GM19351 (cell line): Measurements from ENCODE around the gene COL7A1.

Source experiments
- ATAC-seq: cut with Tn5 transposase; IDR thresholded peaks from one replicate; pipeline ENCODE4 v1.9.1; 2021; ENCODE audit warnings: mild to moderate bottlenecking, moderate library complexity; ENCODE audit not compliant: unreplicated experiment

COL7A1 gene

GRCh38 chr3:48595075-48595525, at the start of gene COL7A1:
COL7A1 (minus strand) TSS chr3:48595329; CDS start chr3:48595159, 170 bp downstream.
- no peak for ATAC-seq

DNA sequence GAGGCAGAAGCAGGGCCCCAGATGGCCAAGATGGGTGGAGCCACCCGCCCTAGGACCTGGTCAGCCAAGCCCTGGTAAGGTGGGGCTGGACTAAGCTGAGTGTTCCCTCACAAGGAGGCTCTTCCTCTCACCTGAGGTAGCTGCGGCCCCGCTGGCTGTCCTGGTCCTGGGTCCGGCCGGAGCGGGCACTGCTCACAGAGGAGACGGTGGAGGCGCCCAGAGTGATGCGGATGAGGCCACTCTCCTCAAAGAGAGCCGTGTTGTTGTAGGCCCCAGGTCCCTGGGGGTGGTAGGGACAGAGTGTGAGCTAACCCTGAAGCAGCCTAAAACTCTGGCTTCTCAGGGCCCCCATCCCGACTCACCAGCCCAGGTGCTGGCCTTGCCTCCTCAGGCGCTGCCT, 47.5 kb upstream of the COL7A1 start:
- no peak for ATAC-seq

GRCh38 chr3:48641396-48641795, 46.3 kb upstream of the COL7A1 start:
- ATAC-seq = no peak

- no peak for ATAC-seq
Measured at GRCh38 chr3:48639944-48640606, 44.9 kb upstream of the COL7A1 start.

GRCh38 chr3:48637305-48637704, 42.2 kb upstream of the COL7A1 start:
- ATAC-seq = no peak

DNA sequence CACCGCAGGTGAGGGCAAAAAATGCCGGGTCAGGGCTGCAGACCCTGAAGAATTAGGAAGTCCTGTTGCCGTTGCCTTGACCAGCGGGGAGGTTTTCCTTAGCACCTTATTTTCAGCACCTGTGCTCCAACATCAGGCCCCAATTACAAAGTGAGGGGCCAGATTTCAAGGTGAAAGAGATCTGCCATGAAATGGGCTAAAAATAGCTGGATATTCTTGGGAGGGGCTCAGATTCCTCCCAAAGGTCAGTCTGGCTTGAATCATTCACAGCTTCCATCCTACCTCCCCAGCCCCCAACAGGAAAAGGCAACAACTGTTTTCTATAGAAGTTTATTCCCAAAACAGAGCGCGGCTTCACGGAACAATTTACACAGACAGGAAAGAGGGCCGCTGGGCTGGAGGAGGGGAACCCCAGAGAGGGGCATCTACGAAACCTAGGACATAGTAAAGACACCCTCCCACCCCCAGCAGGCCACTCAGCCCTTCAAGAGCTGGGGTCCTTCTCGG, 41.1 kb upstream of the COL7A1 start:
- ATAC-seq = no peak

- peak; percentile 93 for ATAC-seq
Measured at GRCh38 chr3:48635222-48636021, 40.3 kb upstream of the COL7A1 start, which contains the start of gene SLC26A6. SLC26A6 (minus strand) TSS chr3:48635461; CDS start chr3:48635393, 68 bp downstream.

DNA sequence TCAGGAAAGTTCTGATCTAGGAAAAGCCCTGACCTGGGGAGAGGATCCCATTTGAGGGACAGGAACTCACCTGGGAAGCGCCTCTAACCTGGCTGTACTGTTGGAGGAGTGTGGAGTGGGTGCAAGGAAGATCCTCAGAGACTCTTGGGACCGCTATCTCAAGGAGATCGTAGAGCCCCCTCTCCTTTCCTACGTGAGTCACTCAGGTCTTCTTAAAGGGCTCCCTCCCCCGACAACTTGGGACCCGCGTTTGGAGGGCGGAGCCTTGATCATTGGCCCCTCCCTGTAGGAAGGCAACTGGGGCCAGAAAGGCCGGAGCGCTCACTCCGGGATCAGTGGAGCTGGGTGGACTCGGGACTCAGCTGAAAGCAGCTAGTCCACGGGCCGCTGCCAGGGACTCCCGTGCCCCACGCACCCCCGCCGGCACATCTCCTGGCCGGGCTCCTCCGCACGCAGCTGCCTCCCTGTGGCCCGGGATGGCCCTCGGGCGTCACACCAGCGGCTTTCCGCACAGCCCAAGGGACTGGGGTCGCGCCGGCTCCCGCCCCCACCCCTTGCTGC, 39.6 kb upstream of the COL7A1 start:
- peak; percentile 31 for ATAC-seq

DNA sequence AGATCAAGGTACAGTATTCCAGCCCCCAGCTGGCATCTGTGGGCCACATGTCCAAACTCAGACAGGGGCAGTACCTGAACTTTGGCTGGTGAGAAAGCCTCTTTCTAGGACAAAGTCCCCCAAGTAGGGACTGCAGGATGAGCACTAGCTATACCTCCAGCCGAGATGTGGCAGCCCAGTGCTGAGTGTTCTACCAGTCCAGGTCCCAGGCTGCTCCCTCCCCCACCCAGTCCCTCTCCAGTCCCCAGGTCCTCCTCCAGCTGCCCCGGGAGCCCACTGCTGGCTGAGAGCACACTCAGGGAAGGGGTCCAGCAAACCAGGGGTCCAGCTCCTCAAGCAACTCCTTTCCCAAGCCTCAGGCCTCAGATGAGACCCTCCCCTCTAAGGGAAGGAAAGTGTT, 38.6 kb upstream of the COL7A1 start:
- no peak for ATAC-seq

- no peak for ATAC-seq
Measured at GRCh38 chr3:48633256-48633655, 38.1 kb upstream of the COL7A1 start.

- no peak for ATAC-seq
Measured at GRCh38 chr3:48631516-48632448, 36.7 kb upstream of the COL7A1 start.

GRCh38 chr3:48630833-48631232, 35.7 kb upstream of the COL7A1 start:
- ATAC-seq = no peak

- ATAC-seq = no peak
Measured at GRCh38 chr3:48630407-48630806, 35.3 kb upstream of the COL7A1 start.

- no peak for ATAC-seq
Measured at GRCh38 chr3:48629894-48630293, 34.8 kb upstream of the COL7A1 start.

GRCh38 chr3:48628277-48629017, 33.3 kb upstream of the COL7A1 start:
- no peak for ATAC-seq

GRCh38 chr3:48625600-48625999, 30.5 kb upstream of the COL7A1 start:
- ATAC-seq = no peak

DNA sequence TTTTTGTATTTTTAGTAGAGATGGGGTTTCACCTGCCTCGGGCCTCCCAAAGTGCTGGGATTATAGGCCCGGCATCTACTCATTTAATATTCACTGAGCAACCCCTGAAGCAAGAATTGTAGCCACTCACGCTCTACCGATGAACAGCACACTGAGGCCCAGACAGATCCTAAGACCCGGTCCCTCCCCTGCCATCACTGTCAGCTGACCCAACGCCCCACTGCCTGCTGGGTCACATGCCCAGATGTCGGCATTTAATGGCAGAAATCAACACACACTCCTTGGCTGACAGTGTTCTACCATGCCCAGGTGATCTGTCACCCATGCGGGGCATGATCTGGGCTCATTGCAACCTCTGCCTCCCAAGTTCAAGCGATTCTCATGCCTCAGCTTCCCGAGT, 29.6 kb upstream of the COL7A1 start:
- ATAC-seq = no peak

GRCh38 chr3:48623851-48624547, 28.9 kb upstream of the COL7A1 start:
- no peak for ATAC-seq

DNA sequence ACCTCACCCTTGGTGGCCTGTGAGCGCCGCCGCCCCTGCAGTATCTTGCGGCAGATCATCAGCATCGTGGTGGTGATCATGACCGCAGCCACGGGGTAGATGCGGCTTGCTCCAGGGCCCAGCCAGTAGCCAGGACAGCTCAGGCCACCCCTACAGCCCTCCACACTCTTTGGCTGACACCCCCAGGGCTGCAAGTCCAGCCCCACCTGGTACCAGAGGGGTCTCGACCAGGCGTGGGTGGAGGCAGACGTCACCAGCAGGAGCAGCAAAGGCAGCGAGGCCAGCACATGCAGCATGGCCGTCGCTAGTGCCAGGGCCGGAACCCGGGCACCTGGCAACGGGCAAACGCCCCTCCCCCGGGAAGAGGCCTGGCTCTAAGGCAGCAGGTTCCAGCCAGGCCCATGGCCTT, 26.3 kb upstream of the COL7A1 start, which contains the start of gene TMEM89:
Gene TMEM89 (minus strand): TSS at position 309 of the 409 bp plus-strand sequence. CDS start 13 bp downstream, at position 296.
- ATAC-seq = no peak
